B cell (primary cell): ENCODE data around the gene RNF135. TPM values are rescaled to one million over a fixed set of nuclear protein-coding genes. Genes with fewer than 3 reads are reported as not detected.
"Not testable (repeated sequence)": the region's sequence is repeated elsewhere in the genome, so short reads cannot be mapped to it uniquely, and the experiment has no call there.

ENCODE experiments used
- ATAC-seq: fragments of 200-7000 bp; cut with Tn5 transposase; one replicate; pipeline ENCODE4 v1.10.0; 2021; ENCODE audit warnings: low read depth, mild to moderate bottlenecking, moderate number of reproducible peaks, moderate library complexity
- CTCF ChIA-PET: fragments of 350-600 bp; sonication (Branson Sonifier 250); formaldehyde crosslinking; loops from one replicate; lab custom pipeline; 2021; ENCODE audit warnings: antibody characterized with exemption, inconsistent platforms; lab: Charles Lee
- POLR2A ChIA-PET: fragments of 350-600 bp; sonication (Branson Sonifier 250); formaldehyde crosslinking; loops from one replicate; lab custom pipeline; 2021; ENCODE audit warnings: antibody characterized with exemption; lab: Charles Lee
- DNase-seq: peaks from one replicate; pipeline ENCODE4 v3.0.0; 2013
- H2AFZ ChIP-seq: 2 replicates; pipeline ENCODE4 v1.6.1; 2012; ENCODE audit warnings: mild to moderate bottlenecking, low read depth, low read length; ENCODE audit not compliant: insufficient read depth, poor library complexity, severe bottlenecking
- H3K27ac ChIP-seq, 2 donors: 1 replicate in 1 of 2; 2 replicates in 1 of 2; pipeline ENCODE4 v1.5.1; 2012 to 2013; ENCODE audit warnings: low read length in 2 of 2, mild to moderate bottlenecking in 2 of 2, moderate library complexity in 1 of 2
- H3K27me3 ChIP-seq, 4 experiments: fragments of 200-600 bp in 1 of 4; sonication (generic) in 1 of 4; replicated peaks in 1 of 4; 1 replicate in 2 of 4; 2 replicates in 2 of 4; pipeline versions ENCODE4 v1.6.1 to v1.7.0; 2013 to 2016; ENCODE audit warnings: low read length in 3 of 4, mild to moderate bottlenecking in 2 of 4, mixed read lengths in 1 of 4, moderate library complexity in 1 of 4; ENCODE audit not compliant: insufficient read depth in 4 of 4, control insufficient read depth in 3 of 4; ENCODE audit errors: control extremely low read depth in 1 of 4
- H3K36me3 ChIP-seq, 2 experiments: replicated peaks in 1 of 2; 1 replicate in 1 of 2; 2 replicates in 1 of 2; pipeline versions ENCODE4 v1.6.1 to v1.7.1; 2013; ENCODE audit warnings: low read length in 1 of 2; ENCODE audit not compliant: insufficient read depth in 2 of 2, control insufficient read depth in 1 of 2; ENCODE audit errors: control extremely low read depth in 1 of 2, extremely low read depth in 1 of 2
- H3K4me1 ChIP-seq, 2 donors: fragments of 200-600 bp in 1 of 2; sonication (generic) in 1 of 2; 1 replicate in 1 of 2; 2 replicates in 1 of 2; pipeline versions ENCODE4 v1.5.1 to v1.6.1; 2013 to 2017; ENCODE audit warnings: low read length in 2 of 2; ENCODE audit not compliant: control insufficient read depth in 2 of 2, insufficient read depth in 2 of 2
- H3K4me2 ChIP-seq: replicated peaks from 2 replicates; pipeline ENCODE3; 2012; ENCODE audit warnings: mild to moderate bottlenecking, low read depth, low read length; ENCODE audit not compliant: poor library complexity, severe bottlenecking
- H3K4me3 ChIP-seq, 5 experiments: fragments of 200-600 bp in 1 of 5; sonication (generic) in 1 of 5; 1 replicate in 3 of 5; 2 replicates in 2 of 5; pipeline versions ENCODE4 v1.5.1 to v1.7.0; 2011 to 2016; ENCODE audit warnings: low read length in 4 of 5, mild to moderate bottlenecking in 4 of 5, low read depth in 2 of 5, control low read depth in 1 of 5, moderate library complexity in 1 of 5; ENCODE audit not compliant: insufficient read depth in 1 of 5; ENCODE audit errors: control extremely low read depth in 1 of 5, extremely low read depth in 1 of 5
- H3K79me2 ChIP-seq: fragments of 200-600 bp; sonication (generic); one replicate; pipeline ENCODE4 v1.6.0; 2016; ENCODE audit warnings: low read length; ENCODE audit not compliant: control insufficient read depth, insufficient read depth
- H3K9ac ChIP-seq: fragments of 200-600 bp; sonication (generic); 2 replicates; pipeline ENCODE4 v1.6.1; 2017; ENCODE audit warnings: mild to moderate bottlenecking, low read length, moderate library complexity
- H3K9me3 ChIP-seq, 3 donors: one replicate each; pipeline versions ENCODE4 v1.6.1 to v1.7.1; 2013; ENCODE audit warnings: low read length in 2 of 3; ENCODE audit not compliant: control insufficient read depth in 2 of 3, insufficient read depth in 1 of 3; ENCODE audit errors: control extremely low read depth in 1 of 3
- H4K20me1 ChIP-seq: 2 replicates; pipeline ENCODE4 v1.6.0; 2012; ENCODE audit warnings: mild to moderate bottlenecking, low read length; ENCODE audit not compliant: insufficient read depth, control insufficient read depth, poor library complexity, severe bottlenecking
- H3K27ac Mint-ChIP-seq: one replicate; pipeline ENCODE4 v1.8.0; 2021; ENCODE audit warnings: mixed read lengths
- H3K27me3 Mint-ChIP-seq: one replicate; pipeline ENCODE4 v1.8.0; 2021; ENCODE audit warnings: mixed read lengths
- H3K4me1 Mint-ChIP-seq: one replicate; pipeline ENCODE4 v1.8.0; 2021; ENCODE audit warnings: mixed read lengths
- H3K4me3 Mint-ChIP-seq: one replicate; pipeline ENCODE4 v1.8.0; 2021; ENCODE audit warnings: mixed read lengths
- H3K9me3 Mint-ChIP-seq: one replicate; pipeline ENCODE4 v1.8.0; 2022; ENCODE audit warnings: mixed read lengths; ENCODE audit not compliant: insufficient read depth
- CTCF ChIP-seq: fragments of 200-600 bp; IDR thresholded peaks from one replicate; pipeline ENCODE4 v1.8.0; 2022; ENCODE audit warnings: antibody characterized with exemption, mild to moderate bottlenecking
- EZH2 ChIP-seq: IDR thresholded peaks from 2 replicates; pipeline ENCODE4 v1.6.1; 2012; ENCODE audit warnings: borderline replicate concordance, low read depth, mild to moderate bottlenecking, moderate library complexity, low read length; ENCODE audit not compliant: insufficient read depth, poor library complexity, severe bottlenecking
- WGBS: methylation state at CpG from one replicate; pipeline ENCODE4 v1.1.5; 2013; ENCODE audit warnings: missing lambda C conversion rate; ENCODE audit not compliant: insufficient coverage; 5-methylcytosine and 5-hydroxymethylcytosine counted together
- intact Hi-C: fragments of 100-400 bp; cut with micrococcal nuclease; formaldehyde crosslinking; loops from one replicate; pipeline ENCODE4 v1.10.0; 2022
- polyA plus RNA-seq: library from polyadenylated mRNA; depleted of rRNA; stranded (reverse); fragments of >200 nt; gene quantifications from 2 replicates; pipeline ENCODE4 v1.2.3, GENCODE V29; 2012
- total RNA-seq, 2 donors: library from RNA; stranded (reverse); fragments of 120-200 nt in 1 of 2; gene quantifications; 1 replicate in 1 of 2; 2 replicates in 1 of 2; pipeline versions ENCODE4 v1.2.3 to v1.2.4, GENCODE V29; 2013 to 2022

The RNF135 gene
- total and polyA plus RNA-seq, 2 donors (not counting 1 experiment from before 2014, with no cell fraction given): 23.4 to 24.2 TPM

- Histone ChIP-seq H3K9ac (peak overlapping the region; percentile 64), H3K9me3 (no peaks in the 10 kb centered on the region), H4K20me1 (no peaks in the 10 kb centered on the region), H3K4me1 (peaks cover 52 to 61% of the 10 kb centered on the region in 2 donors), H2AFZ (no peak overlapping the region), H3K27me3 (no peaks in the 10 kb centered on the region), H3K4me2 (peak overlapping the region; percentile 91), H3K27ac (peak overlapping the region; percentile 57 to 84), H3K79me2 (peaks cover 15% of the 10 kb centered on the region), H3K4me3 (peak overlapping the region; percentile 10 to 66 (median 38)), H3K36me3 (no peaks in the 10 kb centered on the region)
- ChIA-PET POLR2A (interaction anchor here (0.6 to 1.9 kb wide), 2 partner anchors 9 to 26 kb away, joined by 3 to 9 read pairs; partner anchors contain the start of gene RNF135), CTCF (interaction anchor here (0.6 to 6.0 kb wide), 5 partner anchors 8 to 264 kb away, joined by 3 to 45 read pairs (median 3); partner anchors contain the start of gene RNF135)
- ATAC-seq: peak; percentile 77
- no peak for TF ChIP-seq CTCF
- no peak for TF ChIP-seq EZH2
- Mint-ChIP-seq H3K27ac (peak overlapping the region; percentile 85), H3K4me3 (peak overlapping the region; percentile 65), H3K4me1 (peaks cover 59% of the 10 kb centered on the region), H3K9me3 (no peaks in the 10 kb centered on the region), H3K27me3 (no peaks in the 10 kb centered on the region)
- peak; percentile 84 for DNase-seq
- intact Hi-C loops: loop anchor here (5.0 to 10.0 kb wide), 2 partner anchors 133 to 351 kb away; partner anchors contain the start of genes EVI2B and NF1
- 0% methylated on average over 2 of the region's 9 CpGs for WGBS
Measured at GRCh38 chr17:30961209-30962188, 9.3 kb upstream of the RNF135 start.

GRCh38 chr17:30964312-30964711, 6.5 kb upstream of the RNF135 start:
- H3K27ac Mint-ChIP-seq, POLR2A ChIA-PET, H4K20me1 ChIP-seq, H3K27me3 ChIP-seq, H3K4me3 Mint-ChIP-seq, H2AFZ ChIP-seq, H3K4me3 ChIP-seq, ATAC-seq, H3K9me3 ChIP-seq, H3K9ac ChIP-seq, H3K4me2 ChIP-seq, DNase-seq, H3K36me3 ChIP-seq, H3K79me2 ChIP-seq, H3K9me3 Mint-ChIP-seq, H3K27ac ChIP-seq, CTCF ChIA-PET, H3K27me3 Mint-ChIP-seq: not testable (repeated sequence)
- intact Hi-C loops: loop anchor here (5.0 to 10.0 kb wide), 2 partner anchors 130 to 348 kb away; partner anchors contain the start of genes EVI2B and NF1
- 100% methylated on average over 3 of the region's 8 CpGs for WGBS
- peaks cover 42% of the 10 kb centered on the region for H3K4me1 Mint-ChIP-seq
- peaks cover 37 to 50% of the 10 kb centered on the region in 2 donors for H3K4me1 ChIP-seq
